GM12878 (cell line): ENCODE results near the gene BIN1. TPM values are rescaled to one million over a fixed set of nuclear protein-coding genes. Genes with fewer than 3 reads are reported as not detected.

Experiments used
- ATAC-seq: fragments of 200-7000 bp; cut with Tn5 transposase; 3 replicates; pipeline ENCODE4 v1.9.1; 2020; ENCODE audit warnings: mild to moderate bottlenecking, moderate library complexity
- BruUV-seq: library from RNA; stranded (reverse); fragments of 400-500 nt; replicated peaks from 2 replicates; lab custom pipeline; 2021; lab: Mats Ljungman, UMichigan
- CTCF ChIA-PET: fragments of 300-600 bp; sonication (Branson Sonifier 250); formaldehyde crosslinking; extraction: SDS; loops from one replicate; lab custom pipeline; 2021; ENCODE audit warnings: inconsistent platforms; lab: Yijun Ruan, JAX
- POLR2A ChIA-PET: fragments of 350-600 bp; formaldehyde crosslinking; extraction: SDS; loops from one replicate; lab custom pipeline; 2021; ENCODE audit warnings: inconsistent platforms; lab: Charles Lee
- RAD21 ChIA-PET: fragments of 300-600 bp; sonication (Branson Sonifier 250); formaldehyde crosslinking; loops from one replicate; lab custom pipeline; 2023; ENCODE audit warnings: antibody characterized with exemption; ENCODE audit not compliant: unreplicated experiment; lab: Charles Lee
- SMC1A ChIA-PET: fragments of 300-600 bp; sonication (Branson Sonifier 250); formaldehyde crosslinking; loops from one replicate; lab custom pipeline; 2023; ENCODE audit not compliant: unreplicated experiment, uncharacterized antibody; lab: Charles Lee
- DNase-seq: peaks from one replicate; pipeline ENCODE4 v3.0.0-alpha.2; 2011; ENCODE audit warnings: low read depth, low spot score
- FAIRE-seq: peaks from 3 replicates; lab custom pipeline; 2011; peaks lifted over from hg19 to GRCh38; lab: Jason Lieb, UNC
- H2AFZ ChIP-seq: 2 replicates; pipeline ENCODE4 v1.6.0; 2011; ENCODE audit warnings: low read depth, low read length, control low read depth; ENCODE audit not compliant: control insufficient read depth
- H3K27ac ChIP-seq: 2 replicates; pipeline ENCODE4 v1.5.1; 2011; ENCODE audit warnings: control low read depth; ENCODE audit not compliant: control insufficient read depth, insufficient read depth
- H3K27me3 ChIP-seq, 2 experiments: replicated peaks in 1 of 2; 2 replicates each; pipeline versions ENCODE4 v1.6.0 to v1.6.1; 2011; ENCODE audit warnings: low read length in 1 of 2; ENCODE audit not compliant: control insufficient read depth in 2 of 2, insufficient read depth in 2 of 2
- H3K36me3 ChIP-seq, 2 experiments: 2 replicates each; pipeline ENCODE4 v1.5.1; 2011; ENCODE audit warnings: low read length in 1 of 2; ENCODE audit not compliant: control insufficient read depth in 2 of 2, insufficient read depth in 2 of 2
- H3K4me1 ChIP-seq: 2 replicates; pipeline ENCODE4 v1.6.1; 2011; ENCODE audit warnings: mild to moderate bottlenecking, low read length, moderate library complexity, mixed read lengths; ENCODE audit not compliant: control insufficient read depth, insufficient read depth
- H3K4me2 ChIP-seq: 2 replicates; pipeline ENCODE4 v1.6.0; 2011; ENCODE audit warnings: control low read depth; ENCODE audit not compliant: control insufficient read depth, insufficient read depth
- H3K4me3 ChIP-seq: fragments of 200-600 bp; sonication (generic); 2 replicates; pipeline ENCODE4 v1.5.1; 2016
- H3K79me2 ChIP-seq: 2 replicates; pipeline ENCODE4 v1.6.0; 2011; ENCODE audit warnings: low read length; ENCODE audit not compliant: control insufficient read depth, insufficient read depth
- H3K9ac ChIP-seq: 2 replicates; pipeline ENCODE4 v1.8.0; 2011; ENCODE audit warnings: low read length, control low read depth, mixed read lengths; ENCODE audit not compliant: control insufficient read depth, insufficient read depth
- H3K9me3 ChIP-seq: replicated peaks from 3 replicates; pipeline ENCODE4 v1.5.1; 2011; ENCODE audit warnings: mild to moderate bottlenecking, low read length; ENCODE audit not compliant: control insufficient read depth, insufficient read depth
- H4K20me1 ChIP-seq: 2 replicates; pipeline ENCODE4 v1.6.0; 2011; ENCODE audit not compliant: control insufficient read depth, insufficient read depth
- IKZF1 ChIP-seq: fragments of 450-650 bp; conservative IDR thresholded peaks from 2 replicates; pipeline ENCODE4 v1.6.1; 2017; ENCODE audit warnings: antibody characterized with exemption, mild to moderate bottlenecking
- JUNB ChIP-seq: IDR thresholded peaks from 2 replicates; pipeline ENCODE4 v1.6.1; 2016; ENCODE audit warnings: antibody characterized with exemption, mild to moderate bottlenecking
- MYB ChIP-seq: fragments of 150-350 bp; IDR thresholded peaks from 2 replicates; pipeline ENCODE4 v1.6.1; 2014; ENCODE audit warnings: mild to moderate bottlenecking, low read depth, low read length, borderline replicate concordance
- RCOR1 ChIP-seq: conservative IDR thresholded peaks from 2 replicates; pipeline ENCODE4 v1.6.1; 2012; ENCODE audit warnings: low read depth, low read length, improper control_type of control experiment
- STAT3 ChIP-seq: IDR thresholded peaks from 2 replicates; pipeline ENCODE4 v1.6.1; 2011; ENCODE audit warnings: low read depth, low read length, improper control_type of control experiment
- SUPT20H ChIP-seq: IDR thresholded peaks from 2 replicates; pipeline ENCODE4 v1.6.1; 2011; ENCODE audit warnings: low read depth, mild to moderate bottlenecking, low read length, moderate library complexity, borderline replicate concordance; ENCODE audit not compliant: control insufficient read depth
- TARDBP ChIP-seq: IDR thresholded peaks from 2 replicates; pipeline ENCODE4 v1.6.1; 2016; ENCODE audit warnings: borderline replicate concordance
- ZZZ3 ChIP-seq: IDR thresholded peaks from 2 replicates; pipeline ENCODE4 v1.6.1; 2011; ENCODE audit warnings: low read depth; ENCODE audit not compliant: control insufficient read depth, insufficient read length
- WGBS: methylation state at CpG from one replicate; pipeline ENCODE4 v1.1.6; 2016; ENCODE audit warnings: low lambda C conversion rate; ENCODE audit not compliant: insufficient replicate concordance, insufficient coverage; ENCODE audit errors: missing lambda C conversion rate; 5-methylcytosine and 5-hydroxymethylcytosine counted together
- in situ Hi-C: fragments of 300-500 bp; cut with MboI; formaldehyde crosslinking; loops from 9 replicates; pipeline ENCODE4 v1.14.3; 2018; ENCODE audit warnings: mixed read lengths
- intact Hi-C: fragments of 100-400 bp; cut with micrococcal nuclease; formaldehyde crosslinking; loops from one replicate; pipeline ENCODE4 v1.14.2; 2022; ENCODE audit not compliant: unreplicated experiment
- polyA plus RNA-seq, 11 experiments: library from polyadenylated mRNA; depleted of rRNA in 4 of 11; unstranded in 6 of 11; stranded (reverse) in 5 of 11; fragments of >200 nt; fragmentation: Nextera tagmentation in 4 of 11; fragmentation: Illumina TruSeq in 1 of 11; extraction: Ambion mirVana in 4 of 11; extraction: Trizol in 1 of 11; gene quantifications; 1 replicate in 1 of 11; 2 replicates in 10 of 11; pipeline versions ENCODE4 v1.2.1 to v1.2.3, GENCODE V29; 2011 to 2016; ENCODE audit warnings: inconsistent platforms in 2 of 11, missing spikeins in 2 of 11, low read depth in 1 of 11
- total RNA-seq, 4 experiments: library from RNA; depleted of rRNA in 3 of 4; stranded (reverse); fragments of >200 nt in 3 of 4; fragmentation: Illumina TruSeq in 1 of 4; extraction: Trizol in 1 of 4; gene quantifications; 2 replicates each; pipeline versions ENCODE4 v1.2.1 to v1.2.3, GENCODE V29; 2013 to 2021
- TF ChIP-seq, protein P1 (sequence below): IDR thresholded peaks from 2 replicates; pipeline ENCODE4 v1.6.1; 2011; ENCODE audit warnings: borderline replicate concordance, low read depth, mild to moderate bottlenecking, moderate library complexity, low read length; ENCODE audit not compliant: insufficient read depth, poor library complexity, severe bottlenecking
- TF ChIP-seq, protein P2 (sequence below): fragments of 450-650 bp; IDR thresholded peaks from 2 replicates; pipeline ENCODE4 v1.6.1; 2018; ENCODE audit warnings: borderline replicate concordance, mild to moderate bottlenecking; ENCODE audit not compliant: partially characterized antibody
- TF ChIP-seq, protein P3 (sequence below): fragments of 450-650 bp; IDR thresholded peaks from 2 replicates; pipeline ENCODE4 v1.6.1; 2016; ENCODE audit warnings: mild to moderate bottlenecking, moderate library complexity, borderline replicate concordance
- TF ChIP-seq, protein P4 (sequence below): fragments of 450-650 bp; IDR thresholded peaks from 2 replicates; pipeline ENCODE4 v1.6.1; 2017; ENCODE audit warnings: mild to moderate bottlenecking

Gene BIN1
- total and polyA plus RNA-seq, 10 of the 15 experiments (the other 5 are each of a cell fraction or from before 2014, with no cell fraction given): 0.32 to 21.3 (median 11.2) TPM

DNA sequence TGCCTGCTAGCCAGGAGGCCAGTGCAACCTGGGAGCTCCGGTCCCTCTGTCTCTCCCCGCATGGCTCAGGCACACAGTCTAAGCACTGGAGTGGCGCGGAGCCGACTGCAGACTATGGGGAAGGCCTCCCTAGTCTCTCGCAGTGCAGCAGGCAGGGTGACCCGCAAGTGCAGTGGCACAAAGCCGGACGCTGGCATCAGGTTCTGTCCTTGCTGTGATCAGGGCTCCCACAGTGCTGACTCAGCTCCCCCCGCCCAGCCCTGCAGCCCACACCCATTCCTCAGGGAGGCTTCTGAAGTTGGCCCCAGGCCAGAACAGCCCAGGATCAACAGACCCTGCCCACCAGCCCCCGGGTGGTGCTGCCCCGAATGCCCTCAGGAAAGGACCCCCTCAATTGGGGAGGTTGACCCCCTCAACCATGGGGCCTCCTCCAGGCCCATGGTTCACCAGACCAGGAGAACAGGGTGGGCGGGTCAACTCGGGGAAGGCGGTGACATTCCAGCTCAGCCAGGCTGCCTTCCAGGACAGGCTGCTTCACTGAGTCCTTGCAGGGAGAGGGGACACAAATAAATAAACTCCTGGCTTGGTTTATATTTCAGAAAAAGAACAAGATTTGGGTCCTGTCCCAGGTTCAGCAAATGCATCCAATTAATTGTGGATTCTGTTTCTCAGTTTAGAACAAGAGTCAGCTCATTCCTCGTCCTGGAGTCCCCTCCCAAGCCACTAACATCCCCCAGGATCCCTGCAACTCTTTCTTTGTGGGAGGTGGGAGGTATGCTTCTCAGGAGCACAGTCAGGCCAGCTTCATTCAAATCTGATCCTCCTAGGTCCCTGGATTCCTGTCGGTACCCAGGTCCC, 12.2 kb downstream of the BIN1 start:
- POLR2A ChIA-PET: no interaction called here
- no TSS peak for BruUV-seq
- FAIRE-seq (no peak), DNase-seq (no peak), ATAC-seq (no peak)
- TF ChIP-seq ZZZ3 (no peak), STAT3 (no peak), RCOR1 (no peak), IKZF1 (no peak), TARDBP (no peak), SUPT20H (no peak), MYB (no peak), JUNB (no peak)
- TF ChIP-seq, protein P1, sequence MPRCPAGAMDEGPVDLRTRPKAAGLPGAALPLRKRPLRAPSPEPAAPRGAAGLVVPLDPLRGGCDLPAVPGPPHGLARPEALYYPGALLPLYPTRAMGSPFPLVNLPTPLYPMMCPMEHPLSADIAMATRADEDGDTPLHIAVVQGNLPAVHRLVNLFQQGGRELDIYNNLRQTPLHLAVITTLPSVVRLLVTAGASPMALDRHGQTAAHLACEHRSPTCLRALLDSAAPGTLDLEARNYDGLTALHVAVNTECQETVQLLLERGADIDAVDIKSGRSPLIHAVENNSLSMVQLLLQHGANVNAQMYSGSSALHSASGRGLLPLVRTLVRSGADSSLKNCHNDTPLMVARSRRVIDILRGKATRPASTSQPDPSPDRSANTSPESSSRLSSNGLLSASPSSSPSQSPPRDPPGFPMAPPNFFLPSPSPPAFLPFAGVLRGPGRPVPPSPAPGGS: no peak
- TF ChIP-seq, protein P2, sequence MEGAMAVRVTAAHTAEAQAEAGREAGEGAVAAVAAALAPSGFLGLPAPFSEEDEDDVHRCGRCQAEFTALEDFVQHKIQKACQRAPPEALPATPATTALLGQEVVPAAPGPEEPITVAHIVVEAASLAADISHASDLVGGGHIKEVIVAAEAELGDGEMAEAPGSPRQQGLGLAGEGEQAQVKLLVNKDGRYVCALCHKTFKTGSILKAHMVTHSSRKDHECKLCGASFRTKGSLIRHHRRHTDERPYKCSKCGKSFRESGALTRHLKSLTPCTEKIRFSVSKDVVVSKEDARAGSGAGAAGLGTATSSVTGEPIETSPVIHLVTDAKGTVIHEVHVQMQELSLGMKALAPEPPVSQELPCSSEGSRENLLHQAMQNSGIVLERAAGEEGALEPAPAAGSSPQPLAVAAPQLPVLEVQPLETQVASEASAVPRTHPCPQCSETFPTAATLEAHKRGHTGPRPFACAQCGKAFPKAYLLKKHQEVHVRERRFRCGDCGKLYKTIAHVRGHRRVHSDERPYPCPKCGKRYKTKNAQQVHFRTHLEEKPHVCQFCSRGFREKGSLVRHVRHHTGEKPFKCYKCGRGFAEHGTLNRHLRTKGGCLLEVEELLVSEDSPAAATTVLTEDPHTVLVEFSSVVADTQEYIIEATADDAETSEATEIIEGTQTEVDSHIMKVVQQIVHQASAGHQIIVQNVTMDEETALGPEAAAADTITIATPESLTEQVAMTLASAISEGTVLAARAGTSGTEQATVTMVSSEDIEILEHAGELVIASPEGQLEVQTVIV: no peak
- TF ChIP-seq, protein P3, sequence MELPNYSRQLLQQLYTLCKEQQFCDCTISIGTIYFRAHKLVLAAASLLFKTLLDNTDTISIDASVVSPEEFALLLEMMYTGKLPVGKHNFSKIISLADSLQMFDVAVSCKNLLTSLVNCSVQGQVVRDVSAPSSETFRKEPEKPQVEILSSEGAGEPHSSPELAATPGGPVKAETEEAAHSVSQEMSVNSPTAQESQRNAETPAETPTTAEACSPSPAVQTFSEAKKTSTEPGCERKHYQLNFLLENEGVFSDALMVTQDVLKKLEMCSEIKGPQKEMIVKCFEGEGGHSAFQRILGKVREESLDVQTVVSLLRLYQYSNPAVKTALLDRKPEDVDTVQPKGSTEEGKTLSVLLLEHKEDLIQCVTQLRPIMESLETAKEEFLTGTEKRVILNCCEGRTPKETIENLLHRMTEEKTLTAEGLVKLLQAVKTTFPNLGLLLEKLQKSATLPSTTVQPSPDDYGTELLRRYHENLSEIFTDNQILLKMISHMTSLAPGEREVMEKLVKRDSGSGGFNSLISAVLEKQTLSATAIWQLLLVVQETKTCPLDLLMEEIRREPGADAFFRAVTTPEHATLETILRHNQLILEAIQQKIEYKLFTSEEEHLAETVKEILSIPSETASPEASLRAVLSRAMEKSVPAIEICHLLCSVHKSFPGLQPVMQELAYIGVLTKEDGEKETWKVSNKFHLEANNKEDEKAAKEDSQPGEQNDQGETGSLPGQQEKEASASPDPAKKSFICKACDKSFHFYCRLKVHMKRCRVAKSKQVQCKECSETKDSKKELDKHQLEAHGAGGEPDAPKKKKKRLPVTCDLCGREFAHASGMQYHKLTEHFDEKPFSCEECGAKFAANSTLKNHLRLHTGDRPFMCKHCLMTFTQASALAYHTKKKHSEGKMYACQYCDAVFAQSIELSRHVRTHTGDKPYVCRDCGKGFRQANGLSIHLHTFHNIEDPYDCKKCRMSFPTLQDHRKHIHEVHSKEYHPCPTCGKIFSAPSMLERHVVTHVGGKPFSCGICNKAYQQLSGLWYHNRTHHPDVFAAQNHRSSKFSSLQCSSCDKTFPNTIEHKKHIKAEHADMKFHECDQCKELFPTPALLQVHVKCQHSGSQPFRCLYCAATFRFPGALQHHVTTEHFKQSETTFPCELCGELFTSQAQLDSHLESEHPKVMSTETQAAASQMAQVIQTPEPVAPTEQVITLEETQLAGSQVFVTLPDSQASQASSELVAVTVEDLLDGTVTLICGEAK: no peak
- TF ChIP-seq, protein P4, sequence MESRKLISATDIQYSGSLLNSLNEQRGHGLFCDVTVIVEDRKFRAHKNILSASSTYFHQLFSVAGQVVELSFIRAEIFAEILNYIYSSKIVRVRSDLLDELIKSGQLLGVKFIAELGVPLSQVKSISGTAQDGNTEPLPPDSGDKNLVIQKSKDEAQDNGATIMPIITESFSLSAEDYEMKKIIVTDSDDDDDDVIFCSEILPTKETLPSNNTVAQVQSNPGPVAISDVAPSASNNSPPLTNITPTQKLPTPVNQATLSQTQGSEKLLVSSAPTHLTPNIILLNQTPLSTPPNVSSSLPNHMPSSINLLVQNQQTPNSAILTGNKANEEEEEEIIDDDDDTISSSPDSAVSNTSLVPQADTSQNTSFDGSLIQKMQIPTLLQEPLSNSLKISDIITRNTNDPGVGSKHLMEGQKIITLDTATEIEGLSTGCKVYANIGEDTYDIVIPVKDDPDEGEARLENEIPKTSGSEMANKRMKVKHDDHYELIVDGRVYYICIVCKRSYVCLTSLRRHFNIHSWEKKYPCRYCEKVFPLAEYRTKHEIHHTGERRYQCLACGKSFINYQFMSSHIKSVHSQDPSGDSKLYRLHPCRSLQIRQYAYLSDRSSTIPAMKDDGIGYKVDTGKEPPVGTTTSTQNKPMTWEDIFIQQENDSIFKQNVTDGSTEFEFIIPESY: no peak
- Histone ChIP-seq H3K79me2 (no peaks in the 10 kb centered on the region), H2AFZ (no peak overlapping the region), H3K4me1 (no peaks in the 10 kb centered on the region), H3K36me3 (no peaks in the 10 kb centered on the region), H3K27ac (no peak overlapping the region), H3K9ac (no peak overlapping the region), H3K4me2 (no peak overlapping the region), H3K27me3 (no peaks in the 10 kb centered on the region; a peak in 1 of 4 replicates), H3K4me3 (no peak overlapping the region), H4K20me1 (no peaks in the 10 kb centered on the region), H3K9me3 (no peaks in the 10 kb centered on the region)
- WGBS: 50% methylated on average over 16 of the region's 17 CpGs
- CTCF ChIA-PET: interaction anchor here (0.6 kb wide), 1 partner anchor 13 kb away, joined by 3 read pairs; no protein-coding TSS in a partner anchor
- SMC1A ChIA-PET: no interaction called here
- in situ Hi-C loops: no loop called here
- RAD21 ChIA-PET: no interaction called here
- intact Hi-C loops: no loop called here
